ENCODE data around the gene ATXN1. TPM values are rescaled to one million over a fixed set of nuclear protein-coding genes. Genes with fewer than 3 reads are reported as not detected.

The ATXN1 gene
- total RNA-seq, 1 donor from 2014 or later = 27.2 TPM

GRCh38 chr6:16334671-16335070, 426.6 kb downstream of the ATXN1 start:
- DNase-seq (ENCODE audit: low read depth) = peak; percentile 89

GRCh38 chr6:16333580-16333979, 427.7 kb downstream of the ATXN1 start:
- DNase-seq (ENCODE audit: low read depth) = peak; percentile 90

GRCh38 chr6:16332175-16332542, 429.1 kb downstream of the ATXN1 start:
- peak; percentile 62 for DNase-seq (ENCODE audit: low read depth)

DNA sequence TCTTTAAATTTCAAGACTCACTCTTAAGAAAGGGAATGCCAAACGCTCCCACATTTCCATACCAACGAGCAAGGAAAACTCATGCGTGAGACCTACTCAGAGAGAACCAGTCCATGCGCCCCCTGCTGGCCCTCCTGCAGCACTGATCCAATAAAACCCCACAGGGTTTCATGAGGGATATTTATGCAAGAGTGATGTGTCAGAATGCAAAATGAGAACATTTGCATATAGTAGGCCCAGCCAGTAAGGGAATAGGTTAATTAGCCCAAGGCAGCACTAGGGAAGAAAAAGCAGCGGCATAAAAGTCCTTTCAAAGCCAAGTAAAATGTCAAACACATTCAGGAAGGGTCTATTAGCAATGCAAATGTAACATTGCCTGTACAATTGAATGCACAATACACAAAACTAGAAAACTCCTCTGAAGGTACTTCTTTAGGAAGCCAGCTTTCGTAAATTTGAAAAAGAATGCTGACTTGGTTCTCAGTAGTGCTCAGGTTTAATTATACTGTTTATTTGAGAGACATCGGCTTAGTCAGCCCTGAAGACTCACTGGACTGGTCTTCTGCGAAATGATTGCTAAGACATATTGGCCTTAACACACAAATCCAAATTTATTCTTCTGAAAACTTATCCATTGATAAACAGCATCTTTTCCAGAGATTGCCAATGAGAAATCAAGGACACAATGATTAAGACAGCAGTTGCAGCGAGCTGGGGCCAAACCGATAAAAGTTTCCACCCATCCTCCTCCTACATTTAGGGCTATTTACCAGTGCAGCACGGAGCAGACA, 429.7 kb downstream of the ATXN1 start:
- peak; percentile 71 for DNase-seq (ENCODE audit: low read depth)

DNA sequence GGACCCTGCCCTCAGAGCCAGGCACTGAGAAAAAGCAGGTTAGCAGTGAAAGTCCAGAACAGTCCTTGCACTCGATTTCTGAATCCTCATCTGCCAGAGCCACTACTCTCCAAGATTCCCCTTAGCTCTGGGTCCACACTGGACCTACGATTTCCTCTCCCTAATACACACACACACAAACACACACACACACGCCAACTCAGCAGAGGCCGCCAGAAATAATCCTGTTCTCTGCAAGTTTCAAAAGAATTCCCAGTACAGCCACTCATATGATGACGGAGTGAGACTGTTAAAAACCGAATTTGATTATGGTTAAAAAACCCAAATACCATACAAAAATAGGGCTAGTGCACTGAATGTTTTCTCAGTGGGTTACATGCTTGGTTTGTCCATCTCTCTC, 432.0 kb downstream of the ATXN1 start:
- no peak for DNase-seq (ENCODE audit: low read depth)

DNA sequence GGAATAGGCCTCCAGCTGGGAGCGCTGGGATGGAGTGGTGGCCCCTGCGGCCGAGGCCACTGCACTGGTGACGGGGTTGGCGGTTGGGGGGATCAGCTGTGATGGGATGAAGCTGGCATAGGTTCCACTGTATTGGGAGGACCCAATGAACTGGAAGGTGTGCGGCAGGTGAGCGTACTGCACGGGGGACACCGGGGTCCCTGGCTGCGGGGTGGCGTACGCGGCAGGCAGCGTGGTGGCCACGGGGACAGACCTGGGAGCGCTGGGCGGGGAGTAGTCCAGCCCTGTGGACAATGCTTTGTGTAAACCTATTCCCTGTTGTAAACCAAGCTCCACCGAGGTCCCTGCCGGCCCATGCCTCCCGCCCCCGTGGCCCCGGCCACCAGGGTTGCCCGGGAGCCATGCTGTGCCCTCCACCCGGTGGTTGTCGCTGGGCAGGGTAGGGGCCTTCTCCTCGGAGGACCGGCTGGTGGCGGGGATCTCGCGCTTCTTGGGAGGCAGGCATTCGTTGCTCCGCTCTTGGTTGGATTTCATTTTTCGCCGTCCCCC, 433.4 kb downstream of the ATXN1 start:
- no peak for DNase-seq (ENCODE audit: low read depth)

DNA sequence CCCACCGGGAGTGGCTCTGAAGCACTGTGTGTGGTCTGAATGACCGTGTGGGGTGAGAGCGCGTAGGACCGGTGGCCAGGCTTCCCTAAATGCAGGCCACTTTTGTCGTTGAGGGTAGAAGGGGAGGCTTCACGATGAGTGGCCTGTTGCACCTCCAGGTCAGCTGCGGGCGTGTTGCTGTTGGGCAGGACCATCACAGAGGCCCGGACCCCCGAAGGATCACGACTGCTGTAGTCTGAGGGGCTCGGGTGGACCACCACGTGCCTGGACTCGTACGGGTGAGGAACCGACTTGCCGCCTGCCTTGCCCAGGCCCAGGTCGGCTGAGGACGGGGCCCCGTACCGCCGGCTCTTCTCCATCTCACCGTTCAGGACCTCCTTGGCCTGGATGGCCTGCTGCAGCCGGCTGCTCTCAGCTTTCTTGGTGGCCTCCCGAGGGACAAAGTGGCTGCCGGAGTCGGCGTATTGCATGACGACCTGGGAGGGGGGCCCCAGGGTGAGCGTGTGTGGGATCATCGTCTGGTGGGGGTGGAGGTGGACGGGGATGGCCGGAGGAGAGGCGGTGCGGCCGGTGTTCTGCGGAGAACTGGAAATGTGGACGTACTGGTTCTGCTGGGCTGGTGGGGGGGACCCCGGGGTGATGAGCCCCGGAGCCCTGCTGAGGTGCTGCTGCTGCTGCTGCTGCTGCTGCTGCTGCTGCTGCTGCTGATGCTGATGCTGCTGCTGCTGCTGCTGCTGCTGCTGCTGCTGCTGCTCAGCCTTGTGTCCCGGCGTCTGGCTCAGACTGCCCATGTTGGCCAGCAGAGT, 434.1 kb downstream of the ATXN1 start:
- DNase-seq (ENCODE audit: low read depth) = no peak

DNA sequence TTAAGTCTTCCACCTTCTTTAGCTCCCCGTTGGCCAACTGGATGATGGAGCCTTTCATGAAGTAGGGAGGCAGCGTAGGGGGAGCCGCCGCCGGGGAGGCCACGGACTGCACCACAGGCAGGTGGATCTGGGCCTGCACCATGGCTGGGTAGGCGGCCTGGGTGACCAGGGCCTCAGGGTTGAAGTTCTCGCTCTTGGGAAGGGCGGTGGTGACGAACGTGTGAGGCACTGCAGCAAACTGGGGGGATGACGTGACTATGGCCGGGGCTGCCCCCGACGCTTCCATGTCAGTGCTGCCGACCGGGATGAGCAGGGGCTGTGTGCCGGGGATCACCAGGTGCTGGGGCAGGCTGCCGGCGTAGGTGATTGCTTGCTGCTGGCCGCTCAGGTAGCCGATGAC, 434.7 kb downstream of the ATXN1 start:
- no peak for DNase-seq (ENCODE audit: low read depth)

DNA sequence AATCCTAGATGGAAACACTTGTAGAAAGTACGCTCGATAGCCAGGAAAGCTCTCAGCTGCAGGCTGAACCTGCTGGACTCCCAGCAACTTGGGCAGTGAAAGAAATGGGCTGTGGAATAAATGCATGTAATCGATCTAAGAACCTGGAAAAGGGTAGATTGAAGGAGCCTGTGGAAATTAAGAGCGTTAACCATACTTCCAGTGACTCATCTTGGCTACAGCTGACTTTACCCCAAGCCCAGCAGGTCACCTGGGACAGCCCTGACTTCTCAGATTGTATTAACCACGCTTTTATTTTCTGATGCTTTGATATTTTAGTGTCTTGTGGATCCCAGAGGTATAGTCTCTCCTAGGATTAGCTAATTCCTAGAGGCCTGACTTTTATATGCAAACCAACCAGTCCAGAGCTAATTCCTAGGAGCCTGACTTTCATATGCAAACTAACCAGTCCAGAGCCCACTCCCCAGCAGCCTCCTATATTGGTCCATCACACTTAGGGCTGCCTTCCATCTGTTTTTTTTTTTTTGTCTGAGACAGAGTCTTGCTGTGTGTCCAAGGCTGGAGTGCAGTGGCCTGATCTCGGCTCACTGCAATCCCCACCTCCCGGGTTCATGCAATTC, 436.5 kb downstream of the ATXN1 start:
- DNase-seq (ENCODE audit: low read depth) = peak; percentile 27

GRCh38 chr6:16324184-16324583, 437.1 kb downstream of the ATXN1 start:
- no peak for DNase-seq (ENCODE audit: low read depth)

GRCh38 chr6:16322666-16323312, 438.5 kb downstream of the ATXN1 start:
- peak; percentile 76 for DNase-seq (ENCODE audit: low read depth)

DNA sequence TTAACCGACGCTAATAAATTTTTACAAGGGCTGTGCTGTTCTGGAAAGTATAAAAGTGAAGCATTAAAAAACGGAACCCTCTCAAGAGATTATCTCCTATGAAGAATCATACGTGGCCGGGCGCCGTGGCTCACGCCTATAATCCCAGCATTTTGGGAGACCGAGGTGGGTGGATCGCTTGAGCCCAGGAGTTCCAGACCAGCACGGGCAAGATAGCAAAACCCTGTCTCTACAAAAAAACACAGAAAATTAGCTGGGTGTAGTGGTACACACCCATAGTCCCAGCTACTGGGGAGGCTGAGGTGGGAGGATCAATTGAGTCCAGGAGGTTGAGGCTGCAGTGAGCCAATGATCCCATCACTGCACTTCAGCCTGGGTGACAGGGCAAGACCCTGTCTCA, 439.4 kb downstream of the ATXN1 start:
- DNase-seq (ENCODE audit: low read depth) = no peak

DNA sequence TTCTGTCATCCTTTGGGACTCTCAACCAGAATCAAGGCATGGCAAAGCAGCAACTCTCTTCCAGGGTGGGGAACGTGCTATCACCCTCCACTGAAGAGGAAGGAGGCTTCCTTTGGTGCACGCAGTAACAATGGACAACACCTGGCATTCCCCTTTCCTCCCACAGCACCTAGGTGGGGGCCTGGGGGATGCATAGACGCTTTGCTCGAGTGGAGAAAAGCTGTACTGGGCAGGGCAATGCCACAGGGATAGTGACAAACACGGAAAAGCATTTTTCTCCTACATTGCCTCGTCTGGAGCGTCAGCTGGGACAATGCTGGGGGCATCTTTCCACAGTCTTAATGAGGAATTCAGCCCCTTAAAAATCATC, 439.9 kb downstream of the ATXN1 start:
- DNase-seq (ENCODE audit: low read depth) = no peak

DNA sequence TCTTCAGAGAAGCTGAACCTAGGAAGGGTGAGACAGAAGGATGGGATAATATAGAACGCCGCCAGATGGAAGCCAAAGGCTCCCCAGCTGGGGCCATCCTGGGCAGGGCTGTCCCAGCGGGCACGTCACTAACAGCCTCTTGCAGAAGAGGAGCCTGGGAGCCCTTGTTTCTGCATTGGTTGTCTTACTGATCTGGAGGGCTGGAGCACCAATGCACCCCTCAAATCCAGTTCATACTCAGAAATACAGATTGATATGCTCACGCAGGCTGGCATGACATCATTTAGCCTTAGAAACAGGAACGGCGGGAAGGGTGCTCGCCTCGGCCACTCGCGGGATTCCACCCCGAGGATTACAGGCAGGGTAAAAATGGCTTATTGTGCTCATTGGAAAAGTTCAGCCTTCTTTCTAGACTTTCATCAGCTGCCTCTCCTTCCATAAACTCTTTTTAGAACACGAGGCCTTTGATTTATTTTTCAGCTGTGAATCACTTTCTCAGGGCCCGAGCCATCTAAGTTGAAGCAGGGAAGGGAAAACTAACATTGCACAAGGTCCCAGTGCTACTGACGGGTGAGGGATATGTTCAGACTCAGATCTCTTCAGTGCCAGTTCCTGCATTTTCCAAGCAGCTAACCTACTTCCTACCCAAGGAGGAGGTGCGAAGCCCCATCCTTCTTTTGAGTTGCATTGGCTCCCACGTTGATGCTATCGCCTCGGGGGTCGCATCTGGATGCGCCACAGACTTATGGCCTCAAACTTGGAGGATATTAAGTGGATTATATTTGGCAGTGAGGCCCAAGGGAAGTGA, 440.5 kb downstream of the ATXN1 start:
- DNase-seq (ENCODE audit: low read depth) = no peak

DNA sequence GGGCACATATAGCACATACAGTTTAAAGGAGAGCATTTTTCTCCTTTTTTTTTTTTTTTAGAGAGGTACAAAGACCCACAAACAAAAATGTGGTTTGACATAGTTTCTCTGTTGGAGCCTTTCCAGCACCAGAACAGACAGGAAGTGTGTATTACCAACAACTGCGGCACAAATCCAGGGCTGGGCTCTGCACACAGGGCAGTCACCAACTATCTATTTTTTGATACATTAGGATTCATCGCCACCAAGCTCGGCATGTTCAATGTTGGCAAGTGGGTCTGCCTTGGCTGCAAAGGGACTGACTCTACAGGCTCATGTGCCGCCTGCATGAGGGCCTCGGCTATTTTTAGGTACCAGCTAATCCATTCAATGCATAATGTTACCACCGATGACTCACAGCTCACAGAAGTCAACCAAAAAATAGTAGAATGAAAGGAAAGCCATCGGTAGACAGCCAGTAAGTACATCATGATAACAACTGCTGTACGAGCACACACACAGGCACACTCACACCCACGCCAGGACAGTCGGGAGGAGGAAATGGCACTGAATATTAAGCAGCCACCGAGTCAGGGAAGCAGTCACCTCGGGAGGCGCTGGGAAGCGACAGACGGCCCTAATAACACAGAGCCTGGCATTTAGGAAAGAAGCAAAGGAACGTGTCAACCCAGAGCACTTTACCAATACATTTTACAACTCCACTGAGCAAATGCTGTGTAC, 441.3 kb downstream of the ATXN1 start:
- peak; percentile 91 for DNase-seq (ENCODE audit: low read depth)

DNA sequence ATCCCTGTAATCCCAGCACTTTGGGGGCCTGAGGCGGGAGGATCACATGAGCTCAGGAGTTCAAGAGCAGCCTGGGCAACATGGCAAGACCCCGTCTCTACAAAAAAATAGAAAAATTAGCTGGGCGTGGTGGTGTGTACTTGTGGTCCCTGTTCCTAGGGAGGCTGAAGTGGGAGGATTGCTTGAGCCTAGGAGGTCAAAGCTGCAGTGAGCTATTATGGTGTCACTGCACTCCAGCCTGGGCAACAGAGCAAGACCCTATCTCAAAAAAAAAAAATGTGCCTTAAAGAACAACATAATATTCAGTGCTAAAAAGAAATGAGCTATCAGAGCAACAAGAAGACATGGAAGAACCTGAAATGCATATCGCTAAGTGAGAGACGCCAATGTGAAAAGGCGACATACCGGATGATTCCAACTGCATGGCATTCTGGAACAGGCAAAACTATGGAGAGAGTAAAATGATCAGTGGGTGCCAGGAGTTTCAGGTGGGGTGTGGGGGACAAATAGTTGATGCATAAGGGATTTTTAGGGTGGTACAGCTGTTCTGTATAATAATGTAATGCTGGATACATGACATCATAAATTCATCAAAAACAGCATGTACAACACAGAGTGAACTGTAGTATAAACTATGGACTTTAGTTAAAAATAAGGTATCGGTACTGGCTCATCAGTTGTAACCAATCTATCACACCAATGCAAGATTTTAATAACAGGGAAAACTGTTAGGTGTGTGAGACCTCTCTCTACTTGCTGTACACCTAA, 442.1 kb downstream of the ATXN1 start:
- no peak for DNase-seq (ENCODE audit: low read depth)

GRCh38 chr6:16318538-16318937, 442.7 kb downstream of the ATXN1 start:
- DNase-seq (ENCODE audit: low read depth) = peak; percentile 77

- peak; percentile 61 for DNase-seq (ENCODE audit: low read depth)
These were observed 444.5 kb downstream of the ATXN1 start for GRCh38 chr6:16316741-16317251.

- no peak for DNase-seq (ENCODE audit: low read depth)
These were observed 447.0 kb downstream of the ATXN1 start for GRCh38 chr6:16314296-16314695.
